GM18907 (cell line): ENCODE measurements around the gene POLR2E.

Experiments
- ATAC-seq: cut with Tn5 transposase; IDR thresholded peaks from one replicate; pipeline ENCODE4 v1.9.1; 2021; ENCODE audit warnings: mild to moderate bottlenecking, moderate library complexity; ENCODE audit not compliant: unreplicated experiment

POLR2E gene

GRCh38 chr19:1082165-1082927, 12.8 kb downstream of the POLR2E start:
- ATAC-seq: no peak

DNA sequence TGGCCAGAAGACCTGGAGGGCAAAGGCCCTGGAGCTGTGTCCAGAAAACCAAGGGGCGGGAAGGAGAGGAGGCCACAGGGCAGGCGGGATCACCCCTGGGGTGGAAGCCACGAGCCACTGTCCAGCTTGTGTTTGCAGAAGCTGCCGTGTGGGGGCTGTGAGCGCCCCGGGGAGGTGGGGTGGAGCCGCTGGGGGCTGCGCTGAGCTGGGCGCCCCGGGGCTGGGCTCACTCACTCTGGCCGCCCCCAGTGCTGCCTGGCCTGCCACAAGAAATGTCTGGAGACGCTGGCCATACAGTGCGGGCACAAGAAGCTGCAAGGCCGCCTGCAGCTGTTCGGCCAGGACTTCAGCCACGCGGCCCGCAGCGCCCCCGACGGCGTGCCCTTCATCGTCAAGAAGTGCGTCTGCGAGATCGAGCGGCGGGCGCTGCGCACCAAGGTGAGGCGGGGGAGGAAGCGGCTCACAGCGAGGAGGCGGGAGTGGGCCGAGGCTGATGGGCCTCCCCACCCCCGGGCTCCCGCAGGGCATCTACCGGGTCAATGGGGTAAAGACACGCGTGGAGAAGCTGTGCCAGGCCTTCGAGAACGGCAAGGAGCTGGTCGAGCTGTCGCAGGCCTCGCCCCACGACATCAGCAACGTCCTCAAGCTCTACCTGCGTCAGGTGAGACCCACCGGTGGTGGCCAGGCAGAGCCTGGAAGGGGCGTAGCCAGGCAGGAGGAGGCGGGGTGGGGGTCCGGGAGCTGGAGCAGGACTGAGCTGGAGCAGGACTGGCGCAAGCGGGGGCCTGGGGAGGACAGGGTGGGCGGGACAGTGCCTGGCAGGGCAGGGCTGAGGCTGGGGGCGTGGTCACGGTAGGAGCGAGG, 13.6 kb downstream of the POLR2E start:
- ATAC-seq: no peak

- no peak for ATAC-seq
These were observed 14.6 kb downstream of the POLR2E start for GRCh38 chr19:1080360-1081161.

DNA sequence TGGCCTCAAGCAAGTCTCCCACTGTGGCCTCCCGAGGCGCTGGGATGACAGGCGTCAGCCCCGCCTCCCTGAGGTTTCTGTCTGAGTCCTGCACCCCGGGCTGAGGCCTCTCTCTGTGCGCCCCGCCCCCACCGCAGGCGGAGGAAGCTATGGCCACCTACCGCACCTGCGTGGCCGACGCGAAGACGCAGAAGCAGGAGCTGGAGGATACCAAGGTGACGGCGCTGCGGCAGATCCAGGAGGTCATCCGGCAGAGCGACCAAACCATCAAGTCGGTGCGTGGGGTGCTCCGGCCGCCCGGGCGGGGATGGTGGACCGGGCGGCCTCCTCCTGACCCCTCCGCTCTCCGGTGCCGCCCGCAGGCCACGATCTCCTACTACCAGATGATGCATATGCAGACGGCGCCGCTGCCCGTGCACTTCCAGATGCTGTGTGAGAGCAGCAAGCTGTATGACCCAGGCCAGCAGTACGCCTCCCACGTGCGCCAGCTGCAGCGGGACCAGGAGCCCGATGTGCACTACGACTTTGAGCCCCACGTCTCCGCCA, 15.5 kb downstream of the POLR2E start:
- ATAC-seq: no peak

DNA sequence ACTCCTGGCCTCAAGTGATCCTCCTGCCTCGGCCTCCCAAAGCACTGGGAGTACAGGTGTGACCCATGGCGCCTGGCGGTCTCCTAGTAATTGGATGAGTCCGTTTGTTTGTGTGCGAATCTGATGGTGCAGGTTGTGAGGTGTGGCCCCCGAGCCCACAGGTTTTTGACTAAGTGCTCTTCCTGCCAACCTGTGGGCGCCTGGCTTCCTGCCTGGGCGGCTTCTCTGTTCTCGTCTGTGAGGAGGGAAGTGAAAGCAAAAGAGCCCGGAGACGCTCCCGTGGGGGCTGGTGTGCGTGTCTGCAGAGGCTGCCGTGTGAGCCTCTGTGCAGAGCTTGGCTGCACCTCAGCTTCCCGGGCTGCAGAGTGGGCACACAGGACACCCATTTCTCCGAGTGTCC, 18.2 kb downstream of the POLR2E start:
- peak; percentile 53 for ATAC-seq

- no peak for ATAC-seq
These were observed 19.2 kb downstream of the POLR2E start for GRCh38 chr19:1076046-1076386.

- peak; percentile 43 for ATAC-seq
These were observed 20.5 kb downstream of the POLR2E start for GRCh38 chr19:1074544-1075283.

- ATAC-seq: peak; percentile 16
These were observed 21.1 kb downstream of the POLR2E start for GRCh38 chr19:1073956-1074517.

GRCh38 chr19:1073063-1073955, 21.9 kb downstream of the POLR2E start:
- no peak for ATAC-seq

DNA sequence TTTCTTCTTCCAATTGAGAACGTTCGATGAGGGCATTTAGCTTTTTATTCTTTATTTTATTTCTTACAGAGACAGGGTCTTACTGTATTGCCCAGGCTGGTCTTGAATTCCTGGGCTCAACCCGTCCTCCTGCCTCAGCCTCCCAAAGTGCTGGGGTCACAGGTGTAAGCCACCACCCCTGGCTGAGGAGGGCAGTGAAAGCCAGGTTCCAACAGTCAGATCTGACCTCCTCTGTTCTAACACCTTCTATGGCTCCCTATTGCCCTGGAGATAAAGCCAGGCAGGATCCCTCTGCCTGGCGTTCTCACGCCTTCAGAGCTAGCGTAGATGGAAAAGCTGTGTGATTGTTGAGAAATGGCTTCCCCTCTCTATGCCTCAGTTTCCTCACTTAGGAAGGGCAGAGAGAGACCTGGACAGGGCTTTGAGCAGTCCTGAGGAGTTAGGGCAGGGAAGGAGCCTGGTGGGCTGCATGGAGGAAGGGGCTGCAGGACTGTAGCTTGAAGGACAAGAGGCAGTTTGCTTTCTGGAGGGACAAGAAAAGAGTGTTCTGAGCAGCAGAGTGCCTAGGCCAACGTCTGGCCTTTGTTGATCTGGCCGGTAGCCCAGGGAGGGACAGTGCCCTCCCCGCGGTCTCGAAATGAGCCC, 22.7 kb downstream of the POLR2E start:
- no peak for ATAC-seq

GRCh38 chr19:1070931-1071791, 24.0 kb downstream of the POLR2E start:
- no peak for ATAC-seq

DNA sequence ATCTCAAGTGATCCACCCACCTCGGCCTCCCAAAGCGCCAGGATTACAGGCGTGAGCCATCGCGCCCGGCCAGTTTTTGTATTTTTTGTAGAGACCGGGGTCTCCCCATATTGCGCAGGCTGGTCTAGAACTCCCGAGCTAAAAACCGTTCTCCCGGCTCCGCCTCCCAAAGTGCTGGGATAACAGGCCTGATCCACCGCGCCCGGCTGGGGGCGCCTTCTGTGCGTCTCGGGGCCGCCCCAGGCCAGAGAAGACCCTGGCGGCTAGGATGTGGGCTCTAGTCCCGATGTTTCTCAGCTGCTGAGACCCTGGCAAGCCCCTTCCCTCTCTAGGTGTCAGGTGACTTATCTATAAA, 24.6 kb downstream of the POLR2E start:
- ATAC-seq: no peak

DNA sequence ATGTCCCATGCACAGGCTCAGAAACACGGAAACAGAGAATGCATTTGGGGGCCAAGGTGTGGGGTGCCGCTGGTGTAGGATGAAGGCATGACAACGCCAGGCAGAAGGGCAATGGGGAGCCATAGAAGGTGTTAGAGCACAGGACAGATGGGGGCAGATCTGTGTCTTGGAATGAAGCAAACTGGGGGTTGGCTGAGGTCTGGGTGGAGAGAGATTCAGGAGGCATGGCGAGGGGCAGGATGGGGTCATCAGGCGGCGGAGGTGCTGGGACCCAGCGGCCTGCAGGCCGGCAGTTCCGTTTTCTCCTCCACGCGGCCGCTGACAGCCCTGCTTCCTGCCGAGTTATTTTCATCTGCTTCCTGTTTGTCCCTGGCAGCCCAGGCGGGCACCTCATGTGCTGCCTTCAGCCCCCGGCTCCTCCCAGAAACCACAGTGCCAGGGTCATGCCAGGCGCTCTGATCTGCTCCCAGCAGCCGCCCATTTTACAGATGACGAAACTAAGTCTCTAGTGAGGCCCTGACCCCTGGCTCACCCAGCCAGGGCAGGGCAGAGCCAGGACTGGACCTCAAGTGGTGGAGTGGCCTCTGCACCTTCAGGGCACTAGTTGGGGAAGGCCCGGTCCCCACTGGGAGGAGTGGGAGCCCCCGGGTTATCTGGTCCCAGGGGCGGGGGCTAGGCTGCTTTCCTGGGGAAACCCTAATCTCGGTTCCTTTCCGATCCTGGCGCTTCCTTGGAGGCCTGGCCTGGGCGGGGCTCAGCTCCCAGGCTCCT, 26.0 kb downstream of the POLR2E start:
- no peak for ATAC-seq

DNA sequence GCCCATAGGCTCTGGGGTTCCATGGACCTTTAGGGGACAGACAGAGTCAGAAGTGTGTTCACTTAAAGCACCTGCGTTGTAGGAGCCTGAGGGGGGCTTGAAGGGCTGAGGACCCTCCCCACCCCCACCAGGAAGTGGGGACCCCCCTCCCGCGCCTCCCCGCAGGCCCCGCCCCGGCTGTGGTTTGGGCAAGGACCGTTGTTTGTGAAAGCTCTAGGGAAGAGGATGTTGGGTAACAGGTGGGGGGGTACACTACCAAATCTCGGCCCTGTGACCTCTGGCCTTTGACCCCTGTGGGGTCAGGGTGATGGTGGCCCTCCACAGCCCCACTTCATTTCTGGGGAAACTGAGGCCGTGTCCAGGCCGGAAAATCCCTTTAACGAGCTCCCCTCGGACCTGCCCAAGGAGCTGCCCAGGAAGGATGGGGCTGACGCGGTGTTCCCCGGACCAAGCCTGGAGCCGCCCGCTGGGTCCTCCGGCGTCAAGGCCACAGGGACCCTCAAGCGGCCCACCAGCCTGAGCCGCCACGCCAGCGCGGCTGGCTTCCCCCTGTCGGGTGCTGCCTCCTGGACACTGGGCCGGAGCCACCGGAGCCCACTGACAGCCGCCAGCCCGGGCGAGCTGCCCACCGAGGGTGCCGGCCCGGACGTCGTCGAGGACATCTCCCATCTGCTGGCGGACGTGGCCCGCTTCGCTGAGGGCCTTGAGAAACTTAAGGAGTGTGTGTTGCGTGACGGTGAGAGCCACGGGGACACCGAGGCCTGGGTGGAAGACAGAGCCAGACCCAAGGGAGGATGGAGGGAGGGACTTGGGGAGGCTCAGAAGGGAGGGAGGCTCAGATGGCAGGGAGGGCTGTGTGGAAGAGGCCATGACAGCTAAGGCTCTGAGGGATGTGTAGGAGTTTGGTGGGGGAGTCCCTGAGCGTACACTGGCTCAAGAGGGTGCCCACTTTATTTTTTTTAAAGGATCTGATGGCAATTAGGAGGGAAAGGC, 26.9 kb downstream of the POLR2E start:
- no peak for ATAC-seq

DNA sequence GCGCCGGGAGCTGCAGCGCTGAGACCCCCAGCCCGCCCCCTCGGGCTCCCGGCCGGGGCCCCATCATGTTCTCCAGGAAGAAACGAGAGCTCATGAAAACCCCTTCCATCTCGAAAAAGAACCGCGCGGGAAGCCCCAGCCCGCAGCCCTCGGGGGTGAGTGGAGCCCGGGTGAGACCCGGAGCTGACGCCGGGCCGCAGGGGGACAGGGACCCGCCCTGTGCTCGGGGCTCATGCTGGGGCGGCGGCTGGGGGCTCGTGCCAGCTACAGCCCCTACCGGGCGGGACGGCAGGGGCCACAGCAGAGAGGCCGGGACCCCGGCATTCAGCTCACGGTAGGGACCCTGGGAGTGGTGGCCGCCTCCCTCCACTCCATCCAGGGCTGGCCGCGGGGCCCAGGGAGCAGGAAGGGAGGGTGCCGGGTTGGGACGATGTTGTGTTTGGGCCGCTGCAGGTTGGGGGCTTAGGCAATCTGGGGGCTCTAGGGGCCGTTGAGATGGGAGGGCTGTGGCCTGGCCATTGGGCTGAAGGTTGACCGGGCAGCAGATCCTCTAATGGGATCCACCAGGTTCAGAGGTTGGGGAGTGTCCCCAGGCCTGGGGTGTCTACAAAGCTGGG, 27.7 kb downstream of the POLR2E start:
- peak; percentile 18 for ATAC-seq
